Measurements from ENCODE around the gene MRPS10. TPM values are rescaled to one million over a fixed set of nuclear protein-coding genes. Genes with fewer than 3 reads are reported as not detected.

MRPS10 gene
- total RNA-seq, 8 experiments from 2014 or later: 19.6 to 52.8 (median 33.8) TPM

- 37 to 100% (median 67%) methylated on average over 1 to 5 of the region's 5 CpGs; no CpG with 5 or more reads in 4 of the 10 experiments for WGBS, 10 experiments
- no peak overlapping the region for H3K27ac ChIP-seq
- ATAC-seq (replicated peaks in 6 of 8): no peak
- peaks cover 16 to 19% of the 10 kb centered on the region in 2 donors for H3K4me1 ChIP-seq (replicated peaks in 1 of 2)
- no peak overlapping the region for H3K4me3 ChIP-seq
- in situ Hi-C loops (cut with MboI; ENCODE audit: low pct_unique_long_range_greater_than_20kb in 2 of 9, low sequenced_read_pairs in 9 of 9, unreplicated experiment in 9 of 9): loop anchor here in 6 of 9 experiments (25.0 kb wide), 2 partner anchors 182 to 282 kb away; no protein-coding TSS in a partner anchor
Measured at GRCh38 chr6:42255050-42255449, 37.4 kb upstream of the MRPS10 start.

GRCh38 chr6:42254505-42254904, 36.8 kb upstream of the MRPS10 start:
- 67 to 100% (median 92%) methylated on average over 1 to 7 of the region's 9 CpGs; no CpG with 5 or more reads in 2 of the 10 experiments for WGBS, 10 experiments
- no peak for ATAC-seq (replicated peaks in 6 of 8)
- in situ Hi-C loops (cut with MboI; ENCODE audit: low pct_unique_long_range_greater_than_20kb in 2 of 9, low sequenced_read_pairs in 9 of 9, unreplicated experiment in 9 of 9): loop anchor here in 6 of 9 experiments (25.0 kb wide), 2 partner anchors 183 to 283 kb away; no protein-coding TSS in a partner anchor
- H3K4me3 ChIP-seq: no peak overlapping the region
- H3K27ac ChIP-seq: no peak overlapping the region
- H3K4me1 ChIP-seq (replicated peaks in 1 of 2): peaks cover 16 to 19% of the 10 kb centered on the region in 2 donors

- 10 to 80% (median 75%) methylated on average over 1 to 5 of the region's 9 CpGs; no CpG with 5 or more reads in 5 of the 10 experiments for WGBS, 10 experiments
- ATAC-seq (replicated peaks in 6 of 8): peak; percentile 47 to 97 (median 92)
- Histone ChIP-seq H3K4me1 (replicated peaks in 1 of 2) (peaks cover 16 to 19% of the 10 kb centered on the region in 2 donors), H3K4me3 (no peak overlapping the region), H3K27ac (no peak overlapping the region)
- in situ Hi-C loops (cut with MboI; ENCODE audit: low pct_unique_long_range_greater_than_20kb in 2 of 9, low sequenced_read_pairs in 9 of 9, unreplicated experiment in 9 of 9): loop anchor here in 6 of 9 experiments (25.0 kb wide), 2 partner anchors 185 to 285 kb away; no protein-coding TSS in a partner anchor
Measured at GRCh38 chr6:42251911-42252637, 34.4 kb upstream of the MRPS10 start.

GRCh38 chr6:42251500-42251899, 33.8 kb upstream of the MRPS10 start:
- Histone ChIP-seq H3K4me3 (no peak overlapping the region), H3K27ac (no peak overlapping the region), H3K4me1 (replicated peaks in 1 of 2) (peaks cover 16 to 19% of the 10 kb centered on the region in 2 donors)
- WGBS, 10 experiments: 0 to 100% (median 73%) methylated on average over 1 of the region's 1 CpG; no CpG with 5 or more reads in 4 of the 10 experiments
- peak in 3 of 8 experiments; percentile 6 to 57 (median 51) for ATAC-seq (replicated peaks in 6 of 8)
- in situ Hi-C loops (cut with MboI; ENCODE audit: low pct_unique_long_range_greater_than_20kb in 2 of 9, low sequenced_read_pairs in 9 of 9, unreplicated experiment in 9 of 9): loop anchor here in 6 of 9 experiments (25.0 kb wide), 2 partner anchors 186 to 286 kb away; no protein-coding TSS in a partner anchor

GRCh38 chr6:42250274-42250931, 32.7 kb upstream of the MRPS10 start:
- no peak overlapping the region for H3K4me3 ChIP-seq
- in situ Hi-C loops (cut with MboI; ENCODE audit: low pct_unique_long_range_greater_than_20kb in 2 of 9, low sequenced_read_pairs in 9 of 9, unreplicated experiment in 9 of 9): loop anchor here in 6 of 9 experiments (25.0 kb wide), 2 partner anchors 187 to 287 kb away; no protein-coding TSS in a partner anchor
- peak in 5 of 8 experiments; percentile 5 to 69 (median 34) for ATAC-seq (replicated peaks in 6 of 8)
- peaks cover 16 to 19% of the 10 kb centered on the region in 2 donors for H3K4me1 ChIP-seq (replicated peaks in 1 of 2)
- H3K27ac ChIP-seq: no peak overlapping the region
- 26 to 96% (median 69%) methylated on average over 1 to 8 of the region's 10 CpGs for WGBS, 10 experiments

- no peak for ATAC-seq (replicated peaks in 6 of 8)
- Histone ChIP-seq H3K27ac (no peak overlapping the region), H3K4me3 (no peak overlapping the region), H3K4me1 (replicated peaks in 1 of 2) (peaks cover 16 to 19% of the 10 kb centered on the region in 2 donors)
- in situ Hi-C loops (cut with MboI; ENCODE audit: low pct_unique_long_range_greater_than_20kb in 2 of 9, low sequenced_read_pairs in 9 of 9, unreplicated experiment in 9 of 9): loop anchor here in 1 of 9 experiments (25.0 kb wide), 1 partner anchor 288 kb away; no protein-coding TSS in a partner anchor
- WGBS, 10 experiments: 8 to 100% (median 27%) methylated on average over 2 to 3 of the region's 3 CpGs; no CpG with 5 or more reads in 5 of the 10 experiments
Measured at GRCh38 chr6:42249279-42249678, 31.6 kb upstream of the MRPS10 start.

GRCh38 chr6:42243046-42243445, 25.4 kb upstream of the MRPS10 start:
- Histone ChIP-seq H3K4me3 (no peak overlapping the region), H3K27ac (no peak overlapping the region), H3K4me1 (replicated peaks in 1 of 2) (no peaks in the 10 kb centered on the region)
- no peak for ATAC-seq (replicated peaks in 6 of 8)
- in situ Hi-C loops (cut with MboI; ENCODE audit: low pct_unique_long_range_greater_than_20kb in 2 of 9, low sequenced_read_pairs in 9 of 9, unreplicated experiment in 9 of 9): loop anchor here in 1 of 9 experiments (25.0 kb wide), 1 partner anchor 294 kb away; no protein-coding TSS in a partner anchor
- 90 to 100% (median 99%) methylated on average over 1 to 11 of the region's 11 CpGs; no CpG with 5 or more reads in 6 of the 10 experiments for WGBS, 10 experiments

GRCh38 chr6:42241915-42242314, 24.3 kb upstream of the MRPS10 start:
- in situ Hi-C loops (cut with MboI; ENCODE audit: low pct_unique_long_range_greater_than_20kb in 2 of 9, low sequenced_read_pairs in 9 of 9, unreplicated experiment in 9 of 9): loop anchor here in 1 of 9 experiments (25.0 kb wide), 1 partner anchor 295 kb away; no protein-coding TSS in a partner anchor
- H3K4me1 ChIP-seq (replicated peaks in 1 of 2): peaks cover 7 to 9% of the 10 kb centered on the region in 2 donors
- H3K27ac ChIP-seq: no peak overlapping the region
- WGBS, 10 experiments: 49 to 100% (median 69%) methylated on average over 1 to 5 of the region's 5 CpGs; no CpG with 5 or more reads in 3 of the 10 experiments
- no peak overlapping the region for H3K4me3 ChIP-seq
- ATAC-seq (replicated peaks in 6 of 8): no peak

GRCh38 chr6:42239736-42240375, 22.2 kb upstream of the MRPS10 start:
- peak in 3 of 8 experiments; percentile 76 to 95 (median 92) for ATAC-seq (replicated peaks in 6 of 8)
- WGBS, 10 experiments: 0 to 100% (median 84%) methylated on average over 1 to 7 of the region's 7 CpGs; no CpG with 5 or more reads in 2 of the 10 experiments
- Histone ChIP-seq H3K27ac (no peak overlapping the region), H3K4me1 (replicated peaks in 1 of 2) (peaks cover 10 to 16% of the 10 kb centered on the region in 2 donors), H3K4me3 (no peak overlapping the region)
- in situ Hi-C loops (cut with MboI; ENCODE audit: low pct_unique_long_range_greater_than_20kb in 2 of 9, low sequenced_read_pairs in 9 of 9, unreplicated experiment in 9 of 9): loop anchor here in 1 of 9 experiments (25.0 kb wide), 1 partner anchor 297 kb away; no protein-coding TSS in a partner anchor

GRCh38 chr6:42239333-42239732, 21.7 kb upstream of the MRPS10 start:
- no peak for ATAC-seq (replicated peaks in 6 of 8)
- no peak overlapping the region for H3K27ac ChIP-seq
- 80 to 100% (median 100%) methylated on average over 1 to 4 of the region's 5 CpGs; no CpG with 5 or more reads in 5 of the 10 experiments for WGBS, 10 experiments
- no peak overlapping the region for H3K4me3 ChIP-seq
- H3K4me1 ChIP-seq (replicated peaks in 1 of 2): peaks cover 10 to 16% of the 10 kb centered on the region in 2 donors
- in situ Hi-C loops (cut with MboI; ENCODE audit: low pct_unique_long_range_greater_than_20kb in 2 of 9, low sequenced_read_pairs in 9 of 9, unreplicated experiment in 9 of 9): loop anchor here in 1 of 9 experiments (25.0 kb wide), 1 partner anchor 298 kb away; no protein-coding TSS in a partner anchor

- 80 to 100% (median 94%) methylated on average over 1 of the region's 1 CpG; no CpG with 5 or more reads in 4 of the 10 experiments for WGBS, 10 experiments
Measured at GRCh38 chr6:42237857-42238256, 20.2 kb upstream of the MRPS10 start.

More at GRCh38 chr6:42237857-42238256, 20.2 kb upstream of the MRPS10 start:
- Histone ChIP-seq H3K4me1 (replicated peaks in 1 of 2) (peaks cover 10 to 16% of the 10 kb centered on the region in 2 donors), H3K4me3 (no peak overlapping the region), H3K27ac (no peak overlapping the region)
- ATAC-seq (replicated peaks in 6 of 8): no peak
- in situ Hi-C loops (cut with MboI; ENCODE audit: low pct_unique_long_range_greater_than_20kb in 2 of 9, low sequenced_read_pairs in 9 of 9, unreplicated experiment in 9 of 9): loop anchor here in 1 of 9 experiments (25.0 kb wide), 1 partner anchor 299 kb away; no protein-coding TSS in a partner anchor

Measured in motor neuron (in vitro differentiated cells).